Measurements from ENCODE around the gene P4HA3.
"Not testable (repeated sequence)": the region's sequence is repeated elsewhere in the genome, so short reads cannot be mapped to it uniquely, and the experiment has no call there.

Gene P4HA3

DNA sequence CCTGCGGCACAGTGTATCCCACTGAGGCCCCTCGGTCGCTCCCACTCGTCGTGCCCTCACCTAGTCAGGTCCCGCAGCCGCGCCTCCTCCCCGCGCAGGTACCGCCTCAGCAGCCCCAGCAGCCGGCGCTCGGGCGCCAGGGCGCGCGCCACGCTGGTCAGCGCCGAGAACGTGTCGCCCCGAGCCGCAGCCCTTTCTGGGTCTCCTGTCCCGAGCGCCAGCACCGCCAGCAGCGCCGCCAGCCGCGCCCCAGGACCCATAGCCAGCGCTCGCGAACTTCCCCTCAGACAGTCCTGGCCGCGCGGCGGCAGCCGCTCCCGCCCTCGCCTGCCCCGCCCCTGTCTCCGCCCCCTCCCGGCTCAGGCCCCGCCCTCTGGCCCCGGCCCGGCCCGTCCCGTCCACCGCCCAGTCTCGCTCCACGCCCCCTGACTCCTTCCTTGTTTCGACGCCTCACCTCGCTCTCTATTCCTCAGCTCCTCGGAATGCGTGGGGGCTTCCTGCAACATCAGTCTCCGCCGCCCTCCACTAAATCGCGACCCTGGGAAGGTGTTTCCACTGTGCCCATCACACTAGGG is at the start of gene P4HA3:
Gene P4HA3, minus strand, starts transcription at position 289 of the 575 bp plus-strand sequence. Its CDS starts 29 bp downstream, at position 260.
- peak in 1 of 2 donors; percentile 30 for DNase-seq (ENCODE audit: low read depth in 2 of 2)

DNA sequence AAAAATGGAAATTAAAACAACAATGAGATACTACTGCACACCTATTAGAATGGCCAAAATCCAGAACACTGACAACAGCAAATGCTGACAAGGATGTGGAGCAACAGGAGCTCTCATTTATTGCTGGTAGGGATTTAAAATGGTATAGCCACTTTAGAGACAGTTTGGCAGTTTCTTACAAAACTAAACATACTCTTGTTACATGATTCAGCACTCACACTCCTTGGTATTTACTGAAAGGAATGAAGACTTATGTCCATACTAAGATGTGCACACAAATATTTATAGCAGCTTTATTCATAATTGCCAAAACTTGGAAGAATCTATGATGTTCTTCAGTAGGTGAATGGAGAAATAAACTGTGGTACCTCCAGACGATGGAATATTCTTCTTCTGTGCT is 46.0 kb upstream of the P4HA3 start:
- DNase-seq (ENCODE audit: low read depth in 2 of 2): no peak

DNA sequence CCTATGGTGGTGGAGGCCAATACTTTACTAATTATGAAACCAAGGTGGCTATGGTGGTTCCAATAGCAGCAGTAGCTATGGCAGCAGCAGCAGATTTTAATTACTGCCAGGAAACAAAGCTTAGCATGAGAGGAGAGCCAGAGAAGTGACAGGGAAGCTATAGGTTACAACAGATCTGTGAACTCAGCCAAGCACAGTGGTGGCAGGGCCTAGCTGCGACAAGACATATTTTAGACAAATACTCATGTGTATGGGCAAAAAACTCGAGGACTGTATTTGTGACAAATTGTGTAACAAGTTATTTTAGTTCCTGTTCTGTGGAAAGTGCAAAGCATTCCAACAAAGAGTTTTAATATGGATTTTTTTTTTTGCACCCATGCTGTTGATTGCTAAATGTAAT is 44.2 kb upstream of the P4HA3 start:
- DNase-seq (ENCODE audit: low read depth in 2 of 2): no peak

DNA sequence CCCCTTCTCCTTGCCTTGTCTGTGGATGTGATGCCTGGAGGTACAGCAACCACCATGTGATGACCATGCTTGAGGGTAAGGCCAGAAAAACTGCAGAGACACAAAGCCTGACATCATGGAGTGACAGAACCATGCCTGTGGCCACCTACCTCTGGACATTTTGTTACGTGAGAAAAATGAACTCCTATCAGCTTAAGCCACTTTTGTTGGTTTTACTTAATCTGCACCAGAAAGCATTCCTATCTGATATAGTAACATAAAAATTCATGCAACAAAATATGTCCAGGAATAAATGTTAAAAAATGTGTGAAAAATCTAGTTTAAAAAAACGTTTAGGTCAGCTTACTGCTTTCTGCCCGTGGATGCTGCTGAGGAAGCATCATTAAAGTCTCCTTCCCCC is 42.6 kb upstream of the P4HA3 start:
- no peak for DNase-seq (ENCODE audit: low read depth in 2 of 2)

DNA sequence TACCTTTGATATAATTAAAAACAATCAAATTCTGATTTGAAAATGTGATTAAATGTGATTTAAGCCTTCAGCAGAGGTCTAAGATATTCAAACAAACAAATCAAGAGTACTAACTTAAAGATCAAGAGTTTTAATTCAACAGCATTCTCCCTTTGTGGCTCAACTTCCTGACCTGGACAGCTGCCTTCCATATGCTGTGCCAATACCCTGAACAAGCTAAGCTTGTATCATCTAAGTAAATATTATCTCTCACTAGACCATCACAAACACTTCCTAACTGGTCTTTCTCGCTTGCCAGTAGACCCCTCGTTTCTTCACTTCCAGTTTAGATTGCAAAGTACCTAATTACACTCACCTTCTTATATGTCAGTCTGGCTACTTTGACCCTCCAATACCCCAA is 35.9 kb upstream of the P4HA3 start:
- DNase-seq (ENCODE audit: low read depth in 2 of 2): no peak

DNA sequence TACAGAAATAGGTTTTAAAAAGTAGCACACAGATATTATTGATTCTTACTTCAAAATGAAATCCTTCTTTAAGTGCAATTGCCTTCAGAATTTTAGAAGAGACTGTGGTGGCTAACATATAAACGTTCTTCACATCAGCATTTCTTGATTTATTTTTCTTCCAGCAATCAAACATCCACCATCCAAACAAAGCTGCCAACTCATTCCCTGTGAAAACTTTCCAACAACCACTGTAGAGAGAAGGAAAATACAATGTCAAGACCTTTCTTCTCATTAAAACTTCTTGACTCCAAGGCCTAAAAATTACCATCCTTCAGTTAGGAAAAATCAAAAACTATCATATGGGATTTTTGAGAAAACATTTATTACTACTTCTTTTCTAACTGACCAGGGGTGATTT is 34.0 kb upstream of the P4HA3 start:
- DNase-seq (ENCODE audit: low read depth in 2 of 2): no peak

DNA sequence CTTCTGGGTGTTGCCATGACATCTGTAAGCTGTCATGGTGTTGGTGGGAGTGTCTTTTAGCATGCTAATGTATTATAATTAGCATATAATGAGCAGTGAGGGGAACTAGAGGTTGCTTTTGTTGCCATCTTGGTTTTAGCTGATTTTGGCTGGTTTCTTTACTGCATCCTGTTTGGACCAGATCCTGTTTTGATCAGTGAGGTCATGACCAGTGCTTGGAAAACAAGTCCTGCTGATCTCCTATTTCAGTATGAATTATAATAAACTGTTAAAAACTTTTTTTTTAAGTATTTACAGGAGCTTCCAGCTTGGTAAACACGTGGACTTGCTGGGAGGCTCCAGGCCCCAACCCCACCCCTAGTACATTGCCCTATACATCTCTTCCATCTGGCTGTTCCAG is 30.5 kb upstream of the P4HA3 start:
- no peak for DNase-seq (ENCODE audit: low read depth in 2 of 2)

DNA sequence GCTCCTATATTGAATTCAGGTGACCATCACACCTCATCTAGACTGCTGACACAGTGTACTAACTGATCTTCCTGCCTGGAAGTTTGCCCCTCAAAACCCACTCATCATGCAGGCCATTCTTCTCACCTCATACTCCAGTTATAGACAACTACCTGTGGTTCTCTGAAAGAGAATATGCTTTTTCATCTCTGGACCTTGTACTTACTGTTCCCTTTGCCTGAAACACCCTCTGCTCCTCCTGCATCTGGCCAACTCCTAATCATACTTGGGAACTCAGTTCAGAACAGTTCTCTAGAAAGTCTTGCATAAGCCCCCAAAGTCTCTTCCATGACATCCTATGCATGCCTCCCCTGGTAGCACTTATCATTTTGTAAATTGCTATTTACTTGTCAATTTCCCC is 28.2 kb upstream of the P4HA3 start:
- no peak for DNase-seq (ENCODE audit: low read depth in 2 of 2)

DNA sequence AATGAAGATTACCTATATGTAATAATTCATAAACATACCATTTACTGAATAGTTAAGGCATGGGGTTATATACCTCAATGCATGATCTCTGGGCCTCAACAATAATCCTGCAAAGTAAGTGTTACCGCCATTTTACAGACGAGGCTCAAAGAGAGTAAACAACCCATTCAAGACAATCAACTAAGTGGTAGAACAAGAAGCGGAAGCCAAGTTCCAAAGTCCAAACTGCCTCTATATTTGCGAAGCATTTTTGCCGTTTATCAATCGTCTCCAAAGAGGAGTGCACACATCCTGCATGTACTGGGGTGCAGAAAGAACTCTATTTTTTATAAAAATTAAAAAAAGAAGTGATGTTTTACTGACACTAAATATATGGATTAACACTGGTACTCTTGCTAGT is 27.5 kb upstream of the P4HA3 start:
- DNase-seq (ENCODE audit: low read depth in 2 of 2): no peak

DNA sequence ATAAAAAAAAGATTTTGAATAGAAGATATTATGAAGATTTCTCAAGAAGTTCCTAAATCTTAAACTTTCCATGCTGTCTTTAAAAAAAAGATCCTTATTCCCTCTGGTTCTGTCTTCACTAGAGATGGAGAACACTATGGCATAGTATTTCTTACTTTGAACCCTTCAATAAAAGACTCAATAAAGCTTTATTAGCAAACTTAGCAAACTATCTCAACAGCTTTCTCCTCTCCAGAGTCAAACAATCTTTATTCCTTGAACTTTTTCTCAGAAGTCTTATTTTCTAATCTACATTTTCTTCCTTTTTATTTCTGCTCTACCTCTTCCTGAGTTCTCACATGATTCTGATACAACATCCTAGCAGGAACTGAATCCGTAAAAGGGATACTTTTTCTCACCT is 21.8 kb upstream of the P4HA3 start:
- DNase-seq (ENCODE audit: low read depth in 2 of 2): no peak

DNA sequence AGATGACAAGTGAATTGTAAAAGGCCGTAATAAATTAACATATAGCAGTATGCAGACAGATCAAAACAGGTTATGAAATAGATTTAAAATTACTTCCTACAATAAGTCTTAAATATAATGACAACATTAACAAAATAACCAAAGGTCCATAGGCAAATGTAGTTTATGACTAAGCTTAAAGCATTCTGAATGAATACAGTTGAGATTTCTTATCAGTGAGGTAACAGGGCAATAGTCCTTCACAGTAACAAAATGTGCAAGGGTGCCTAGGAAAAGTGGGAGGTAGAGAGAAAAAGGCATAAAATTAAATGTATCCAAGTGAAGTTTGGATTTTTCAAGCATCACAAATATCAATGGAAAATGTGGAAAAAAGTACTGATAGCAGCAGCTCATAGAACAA is 20.9 kb upstream of the P4HA3 start:
- DNase-seq (ENCODE audit: low read depth in 2 of 2): no peak

DNA sequence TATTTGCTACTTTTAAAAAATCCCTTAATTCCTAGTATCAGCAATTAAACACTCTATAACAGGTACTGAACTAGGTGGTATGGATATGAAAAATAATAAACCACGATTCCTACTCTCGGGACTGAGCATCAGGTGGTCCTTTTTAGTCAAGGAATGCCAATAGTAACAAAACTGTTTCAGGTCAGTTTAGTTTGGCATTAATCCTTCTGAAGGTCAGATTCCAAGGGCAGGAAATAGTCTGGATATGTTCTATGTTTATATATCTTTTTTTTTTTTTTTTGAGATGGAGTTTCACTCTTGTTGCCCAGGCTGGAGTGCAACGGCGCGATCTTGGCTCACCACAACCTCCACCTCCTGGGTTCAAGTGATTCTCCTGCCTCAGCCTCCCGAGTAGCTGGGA is 19.6 kb upstream of the P4HA3 start:
- not testable (repeated sequence) for DNase-seq (ENCODE audit: low read depth in 2 of 2)

DNA sequence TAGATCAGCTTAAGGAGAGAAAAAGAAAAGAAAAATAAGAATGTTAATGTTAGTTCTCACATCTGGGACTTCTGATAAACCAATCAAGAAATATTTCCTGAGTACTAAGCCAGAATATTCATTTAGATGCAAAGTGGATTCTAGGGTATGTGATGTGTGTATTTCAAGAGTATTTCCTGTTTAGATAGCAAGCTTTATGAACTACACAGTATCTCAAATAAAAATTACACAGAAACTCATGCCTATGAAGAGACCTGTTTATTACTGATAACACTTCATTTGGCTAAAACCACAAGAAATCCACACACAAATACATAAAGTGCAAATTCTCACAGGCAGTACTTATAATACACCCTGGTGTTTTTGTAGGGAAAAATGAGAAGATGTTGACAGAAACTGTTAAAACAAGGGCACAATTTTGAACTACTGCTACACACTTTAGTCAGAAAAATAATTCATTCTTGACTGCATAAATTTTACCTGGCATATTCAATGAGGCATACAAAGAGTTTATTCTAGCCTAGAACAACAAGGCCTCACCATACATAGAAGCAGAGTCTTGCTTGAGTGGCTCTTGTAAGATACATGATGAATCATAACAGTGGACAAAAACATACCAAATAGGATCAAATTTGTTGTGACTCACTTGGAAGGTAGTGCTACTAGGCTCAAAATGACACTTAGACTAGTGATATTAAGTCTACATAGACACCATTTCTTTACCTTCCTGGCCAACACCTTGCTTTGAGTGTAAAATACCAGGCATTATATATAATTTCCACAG is 18.8 kb upstream of the P4HA3 start:
- no peak for DNase-seq (ENCODE audit: low read depth in 2 of 2)

DNA sequence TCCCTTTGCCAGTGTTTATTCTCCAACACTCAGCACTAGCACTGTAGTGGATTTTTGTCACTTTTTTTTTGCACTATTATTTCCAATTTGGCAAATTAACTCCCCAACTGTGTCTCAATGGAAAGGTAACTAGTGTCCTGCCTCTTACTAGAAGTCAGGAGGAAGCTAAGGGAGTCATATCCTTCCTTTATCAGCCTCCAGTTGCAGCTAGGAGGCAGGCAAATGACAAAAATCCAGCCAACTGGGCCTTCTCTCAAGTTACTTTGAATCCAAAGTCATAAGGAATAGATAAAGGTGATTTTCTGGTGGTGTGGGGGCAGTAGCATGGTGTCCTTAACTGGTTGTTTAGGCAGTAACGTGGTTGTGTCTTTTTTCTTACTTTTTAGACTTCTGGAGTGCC is 15.6 kb upstream of the P4HA3 start:
- DNase-seq (ENCODE audit: low read depth in 2 of 2): no peak

DNA sequence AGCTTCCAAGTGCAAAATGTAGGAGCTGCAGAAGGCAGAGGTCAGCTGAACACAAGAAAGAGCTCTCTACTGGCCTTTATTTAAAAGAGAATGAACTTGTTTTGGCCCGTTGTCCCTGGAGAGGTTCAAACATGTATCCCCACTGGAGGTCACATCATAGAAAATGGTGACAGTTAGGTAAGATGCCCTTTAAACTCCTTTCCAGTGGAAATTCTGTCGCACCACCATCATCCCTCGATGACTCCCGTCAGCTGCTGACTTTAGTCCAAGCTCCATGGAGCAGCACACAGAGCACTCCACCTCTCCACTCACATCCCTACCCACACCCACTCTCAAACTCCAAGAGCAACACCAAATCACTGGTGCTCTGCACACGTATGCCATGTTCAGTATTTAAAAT is 15.2 kb upstream of the P4HA3 start:
- DNase-seq (ENCODE audit: low read depth in 2 of 2): no peak

DNA sequence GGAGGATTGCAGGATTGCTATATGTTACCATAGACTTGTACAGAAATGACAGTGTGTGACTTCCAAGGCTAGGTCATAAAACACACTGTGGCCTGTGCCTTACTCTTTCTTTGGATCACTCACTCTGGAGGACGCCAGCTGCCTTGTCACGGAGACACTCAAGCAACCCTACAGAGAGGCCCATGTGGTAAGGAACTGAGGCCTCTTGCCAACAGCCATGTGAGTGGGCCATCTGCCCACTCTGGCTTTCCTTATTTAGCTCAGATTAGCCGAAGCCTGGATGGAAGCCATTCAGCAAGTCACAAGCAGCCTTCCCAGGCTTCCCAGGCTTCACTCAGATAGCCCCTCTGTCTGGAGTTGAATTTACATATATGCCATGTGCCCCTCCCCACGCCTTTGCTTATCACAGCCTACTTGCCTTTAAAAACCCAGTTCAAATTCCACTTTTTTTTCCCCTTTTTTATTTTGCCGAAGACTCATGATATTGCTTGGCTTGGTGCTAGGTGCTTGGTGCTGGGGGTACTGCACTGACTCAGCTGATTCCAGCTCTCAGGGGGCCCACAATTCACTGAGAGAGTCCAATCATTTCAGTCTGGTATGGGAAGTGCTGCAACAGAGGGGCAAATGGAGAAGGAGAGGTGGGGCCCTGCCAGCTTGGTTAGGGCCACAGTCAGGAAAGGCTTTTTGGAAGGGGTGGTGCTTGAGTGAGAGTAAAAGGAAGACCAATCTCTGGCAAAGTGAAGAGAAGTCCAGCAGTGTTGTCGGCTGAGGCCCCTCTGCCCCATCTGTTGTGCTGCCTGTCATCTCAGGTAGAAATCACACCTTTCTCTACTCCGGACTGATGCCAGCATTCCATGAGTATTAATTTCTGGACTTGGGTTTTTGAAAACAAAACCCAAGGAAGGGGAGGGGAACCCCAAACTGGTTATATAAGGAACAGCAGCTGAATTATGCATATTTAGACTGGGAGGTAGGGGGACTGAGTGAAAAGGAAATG is 14.5 kb upstream of the P4HA3 start:
- no peak for DNase-seq (ENCODE audit: low read depth in 2 of 2)

DNA sequence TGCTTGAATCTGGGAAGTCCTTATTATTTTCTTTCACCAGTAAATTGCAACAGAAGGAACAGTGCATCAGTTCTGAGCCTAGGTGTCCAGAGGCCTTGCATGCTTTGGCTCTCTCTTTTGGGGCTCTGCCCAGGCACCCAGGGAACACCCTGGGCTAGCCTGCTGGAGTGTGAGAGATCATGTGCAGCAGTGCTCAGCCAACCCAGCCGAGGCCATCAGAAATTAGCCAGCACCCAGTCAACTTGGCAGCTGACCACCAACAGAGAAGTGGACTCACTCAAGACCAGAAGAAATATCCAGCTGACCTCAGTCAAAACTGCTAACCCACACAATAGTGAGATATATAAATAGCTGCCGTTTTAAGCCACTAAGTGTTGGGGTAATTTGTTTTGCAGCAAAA is 11.2 kb upstream of the P4HA3 start:
- DNase-seq (ENCODE audit: low read depth in 2 of 2): no peak

DNA sequence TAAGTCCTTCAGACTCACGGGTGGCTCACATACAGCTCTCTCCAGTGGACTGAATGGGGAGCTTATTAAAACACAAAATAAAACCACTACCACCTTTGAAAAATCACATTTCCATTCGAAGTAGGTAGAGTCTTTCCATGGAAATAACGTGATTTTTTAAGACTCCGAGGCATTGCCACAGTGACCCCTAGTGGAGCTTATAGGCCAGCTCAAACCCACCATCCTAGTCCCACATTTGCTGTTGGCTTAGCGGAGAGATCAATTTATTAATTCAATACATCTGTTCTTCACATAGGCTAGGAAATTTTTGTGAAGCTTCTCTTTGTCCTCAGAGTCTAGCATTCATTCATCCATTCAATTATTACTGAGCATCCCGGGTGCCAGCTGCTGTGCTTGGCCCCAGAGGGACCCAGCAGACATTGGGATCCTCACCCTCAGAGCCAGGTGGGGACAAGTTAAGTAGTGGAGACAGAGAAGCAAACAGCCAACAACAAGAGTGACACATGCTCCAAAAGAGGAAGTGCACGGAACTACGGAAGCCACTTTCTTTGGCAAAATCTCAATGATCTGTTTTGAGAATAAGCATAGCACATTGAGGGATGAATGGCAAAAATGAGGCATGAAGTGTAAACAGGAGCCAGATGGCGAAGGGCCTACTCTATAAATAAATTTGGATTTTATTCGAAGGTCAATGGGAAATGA is 10.2 kb upstream of the P4HA3 start:
- DNase-seq (ENCODE audit: low read depth in 2 of 2): no peak

DNA sequence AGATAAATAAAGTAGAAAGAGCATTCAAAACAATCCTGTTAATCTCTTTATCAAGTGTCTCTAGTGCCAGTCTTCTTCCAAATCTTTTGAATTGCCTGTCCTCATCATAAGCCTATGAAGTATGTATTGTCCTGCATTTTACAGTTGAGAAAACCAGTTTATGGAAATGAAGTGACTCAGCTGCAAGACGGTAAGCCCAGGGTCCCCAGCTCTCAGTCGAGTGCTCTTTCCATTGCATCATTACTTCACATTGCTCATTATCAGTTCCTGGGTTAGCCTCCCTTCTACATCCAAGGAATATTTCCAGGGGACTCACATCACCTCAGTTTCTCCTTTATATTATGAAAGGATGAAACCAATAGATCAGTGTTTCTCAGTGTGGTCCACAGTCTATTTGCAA is 9.1 kb upstream of the P4HA3 start:
- no peak for DNase-seq (ENCODE audit: low read depth in 2 of 2)

DNA sequence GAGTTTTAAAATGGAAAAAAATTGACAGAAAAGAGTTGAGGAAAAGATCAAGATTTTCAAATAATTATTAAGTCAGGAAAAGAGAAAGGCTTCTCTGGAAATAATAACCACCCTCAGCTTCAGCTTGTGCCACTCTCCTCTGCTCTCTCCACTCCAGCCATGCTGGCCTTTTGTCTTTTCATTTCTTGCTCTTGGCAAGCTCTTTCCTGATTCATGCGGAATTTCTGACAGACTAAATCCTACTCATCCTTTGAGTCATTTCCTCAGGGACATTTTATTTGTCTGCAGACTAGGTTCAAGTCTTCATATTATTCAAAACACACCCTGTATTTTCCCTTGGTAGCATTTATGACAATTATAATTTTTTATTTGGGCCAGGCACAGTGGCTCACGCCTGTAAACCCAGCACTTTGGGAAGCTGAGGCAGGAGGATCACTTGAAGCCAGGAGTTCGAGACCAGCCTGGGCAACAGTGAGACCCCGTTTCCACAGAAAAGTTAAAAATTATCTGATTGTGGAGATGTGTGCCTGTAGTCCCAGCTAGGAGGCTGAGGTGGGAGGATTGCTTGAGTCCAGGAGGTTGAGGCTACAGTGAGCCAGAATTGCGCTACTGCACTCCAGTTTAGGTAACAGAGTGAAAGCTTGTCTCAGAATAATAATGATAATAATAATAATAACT is 7.8 kb upstream of the P4HA3 start:
- no peak for DNase-seq (ENCODE audit: low read depth in 2 of 2)

DNA sequence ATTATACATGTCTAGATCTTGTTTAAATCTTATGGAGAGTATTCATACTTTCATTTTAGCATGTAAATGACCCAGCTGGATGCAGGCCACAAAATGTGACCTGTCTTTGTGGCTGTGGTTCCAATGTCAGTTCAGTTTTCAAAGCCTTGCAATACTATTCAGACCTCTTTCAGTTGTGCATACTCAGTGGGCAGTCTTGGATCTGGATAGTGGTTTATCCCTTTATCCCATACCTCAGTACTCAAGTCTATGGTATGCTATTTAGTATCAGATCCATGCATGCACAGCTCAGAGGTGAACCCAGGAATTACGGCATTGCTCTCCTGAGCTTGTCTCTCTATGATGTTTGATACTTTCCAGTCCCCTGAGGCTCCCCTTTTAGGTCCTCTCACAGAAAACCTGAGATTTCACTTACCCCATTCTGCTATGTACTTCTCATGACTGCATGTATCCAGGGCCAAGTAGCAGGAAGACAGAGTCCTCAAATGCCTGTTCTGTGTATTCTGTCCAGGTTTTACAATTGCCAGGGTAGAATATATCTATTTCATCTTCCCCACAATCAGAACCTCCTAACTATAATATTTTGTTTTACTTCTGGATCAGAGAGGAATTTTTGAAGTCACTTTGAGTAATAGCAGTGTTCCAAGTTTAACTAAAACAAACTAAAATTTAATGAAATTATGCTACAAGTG is 6.9 kb upstream of the P4HA3 start:
- no peak for DNase-seq (ENCODE audit: low read depth in 2 of 2)

Data from stimulated activated CD8-positive, alpha-beta memory T cell treated with anti-CD3 and anti-CD28 coated beads, Interleukin-7, amount 100 ng/mL, for 4 hours (primary cell).